ENCODE data around the gene NKAIN2. TPM values are rescaled to one million over a fixed set of nuclear protein-coding genes. Genes with fewer than 3 reads are reported as not detected.

The NKAIN2 gene
- total RNA-seq, 1 experiment from 2014 or later, result not detected

DNA sequence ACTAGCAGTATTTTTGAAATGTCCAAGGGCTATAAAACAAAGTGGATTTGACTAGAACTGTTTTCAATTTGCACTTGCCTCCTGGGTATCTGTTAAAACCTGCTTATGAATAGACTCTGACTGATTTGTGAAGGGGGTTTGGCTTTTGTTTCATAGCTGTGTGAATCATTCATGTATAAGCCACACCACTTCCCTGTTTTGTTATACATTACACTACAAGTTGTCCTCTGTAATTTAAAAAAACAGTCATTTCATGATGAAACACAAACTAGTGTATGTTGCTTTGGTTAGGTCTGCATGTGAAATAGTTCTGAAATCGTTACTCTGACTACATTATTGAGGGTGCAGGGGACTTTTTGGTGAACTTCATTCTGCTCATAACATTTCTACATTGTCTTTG is 121.7 kb downstream of the NKAIN2 start:
- intact Hi-C loops (cut with micrococcal nuclease), result no loop called here
- POLR2A ChIA-PET, result no interaction called here

More for the DNA sequence above, 121.7 kb downstream of the NKAIN2 start:
- Histone ChIP-seq H3K9me3 (ENCODE audit: control insufficient read depth in 1 of 2, insufficient read depth in 1 of 2, low read depth in 1 of 2, low read length in 2 of 2) (no peaks in the 10 kb centered on the region), H2AFZ (ENCODE audit: low read depth, low read length, poor library complexity, severe bottlenecking) (no peak overlapping the region), H3K36me3 (ENCODE audit: control insufficient read depth in 1 of 2, insufficient read depth in 2 of 2, low read length in 2 of 2) (no peaks in the 10 kb centered on the region), H3K9me2 (ENCODE audit: insufficient read depth) (no peaks in the 10 kb centered on the region), H3K79me2 (ENCODE audit: insufficient read depth, low read length) (no peaks in the 10 kb centered on the region), H3K27me3 (ENCODE audit: insufficient read depth, low read length) (peaks cover 3% of the 10 kb centered on the region; the same call in 1 of the 2 replicates), H3K9ac (ENCODE audit: low read length) (no peak overlapping the region), H4K20me1 (ENCODE audit: insufficient read depth) (no peaks in the 10 kb centered on the region), H3K4me3 (replicated peaks in 1 of 2; ENCODE audit: low read depth in 1 of 2, low read length in 2 of 2) (no peak overlapping the region), H3K4me1 (ENCODE audit: control insufficient read depth in 1 of 2, insufficient read depth in 2 of 2, low read length in 2 of 2) (no peaks in the 10 kb centered on the region), H3K27ac (ENCODE audit: low read depth, low read length) (no peak overlapping the region), H3K4me2 (ENCODE audit: low read length) (no peak overlapping the region)
- TF ChIP-seq EGR1 (IDR thresholded peaks at IDR 0.05; ENCODE audit: low read depth), result no peak
- TF ChIP-seq SIN3A (IDR thresholded peaks at IDR 0.05; ENCODE audit: low read depth), result no peak
- TF ChIP-seq JUND (IDR thresholded peaks at IDR 0.05), result no peak
- TF ChIP-seq YY1 (IDR thresholded peaks at IDR 0.05; ENCODE audit: extremely low read depth, insufficient replicate concordance, low read depth, low read length), result no peak
- TF ChIP-seq ZFX (IDR thresholded peaks at IDR 0.05), result no peak
- TF ChIP-seq, protein P1, sequence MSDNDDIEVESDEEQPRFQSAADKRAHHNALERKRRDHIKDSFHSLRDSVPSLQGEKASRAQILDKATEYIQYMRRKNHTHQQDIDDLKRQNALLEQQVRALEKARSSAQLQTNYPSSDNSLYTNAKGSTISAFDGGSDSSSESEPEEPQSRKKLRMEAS (IDR thresholded peaks at IDR 0.05), result no peak
- TF ChIP-seq, protein P2, sequence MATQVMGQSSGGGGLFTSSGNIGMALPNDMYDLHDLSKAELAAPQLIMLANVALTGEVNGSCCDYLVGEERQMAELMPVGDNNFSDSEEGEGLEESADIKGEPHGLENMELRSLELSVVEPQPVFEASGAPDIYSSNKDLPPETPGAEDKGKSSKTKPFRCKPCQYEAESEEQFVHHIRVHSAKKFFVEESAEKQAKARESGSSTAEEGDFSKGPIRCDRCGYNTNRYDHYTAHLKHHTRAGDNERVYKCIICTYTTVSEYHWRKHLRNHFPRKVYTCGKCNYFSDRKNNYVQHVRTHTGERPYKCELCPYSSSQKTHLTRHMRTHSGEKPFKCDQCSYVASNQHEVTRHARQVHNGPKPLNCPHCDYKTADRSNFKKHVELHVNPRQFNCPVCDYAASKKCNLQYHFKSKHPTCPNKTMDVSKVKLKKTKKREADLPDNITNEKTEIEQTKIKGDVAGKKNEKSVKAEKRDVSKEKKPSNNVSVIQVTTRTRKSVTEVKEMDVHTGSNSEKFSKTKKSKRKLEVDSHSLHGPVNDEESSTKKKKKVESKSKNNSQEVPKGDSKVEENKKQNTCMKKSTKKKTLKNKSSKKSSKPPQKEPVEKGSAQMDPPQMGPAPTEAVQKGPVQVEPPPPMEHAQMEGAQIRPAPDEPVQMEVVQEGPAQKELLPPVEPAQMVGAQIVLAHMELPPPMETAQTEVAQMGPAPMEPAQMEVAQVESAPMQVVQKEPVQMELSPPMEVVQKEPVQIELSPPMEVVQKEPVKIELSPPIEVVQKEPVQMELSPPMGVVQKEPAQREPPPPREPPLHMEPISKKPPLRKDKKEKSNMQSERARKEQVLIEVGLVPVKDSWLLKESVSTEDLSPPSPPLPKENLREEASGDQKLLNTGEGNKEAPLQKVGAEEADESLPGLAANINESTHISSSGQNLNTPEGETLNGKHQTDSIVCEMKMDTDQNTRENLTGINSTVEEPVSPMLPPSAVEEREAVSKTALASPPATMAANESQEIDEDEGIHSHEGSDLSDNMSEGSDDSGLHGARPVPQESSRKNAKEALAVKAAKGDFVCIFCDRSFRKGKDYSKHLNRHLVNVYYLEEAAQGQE (IDR thresholded peaks at IDR 0.05; ENCODE audit: low read depth), result no peak
- TF ChIP-seq, protein P3, sequence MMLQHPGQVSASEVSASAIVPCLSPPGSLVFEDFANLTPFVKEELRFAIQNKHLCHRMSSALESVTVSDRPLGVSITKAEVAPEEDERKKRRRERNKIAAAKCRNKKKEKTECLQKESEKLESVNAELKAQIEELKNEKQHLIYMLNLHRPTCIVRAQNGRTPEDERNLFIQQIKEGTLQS (IDR thresholded peaks at IDR 0.05), result no peak
- TF ChIP-seq, protein P4, sequence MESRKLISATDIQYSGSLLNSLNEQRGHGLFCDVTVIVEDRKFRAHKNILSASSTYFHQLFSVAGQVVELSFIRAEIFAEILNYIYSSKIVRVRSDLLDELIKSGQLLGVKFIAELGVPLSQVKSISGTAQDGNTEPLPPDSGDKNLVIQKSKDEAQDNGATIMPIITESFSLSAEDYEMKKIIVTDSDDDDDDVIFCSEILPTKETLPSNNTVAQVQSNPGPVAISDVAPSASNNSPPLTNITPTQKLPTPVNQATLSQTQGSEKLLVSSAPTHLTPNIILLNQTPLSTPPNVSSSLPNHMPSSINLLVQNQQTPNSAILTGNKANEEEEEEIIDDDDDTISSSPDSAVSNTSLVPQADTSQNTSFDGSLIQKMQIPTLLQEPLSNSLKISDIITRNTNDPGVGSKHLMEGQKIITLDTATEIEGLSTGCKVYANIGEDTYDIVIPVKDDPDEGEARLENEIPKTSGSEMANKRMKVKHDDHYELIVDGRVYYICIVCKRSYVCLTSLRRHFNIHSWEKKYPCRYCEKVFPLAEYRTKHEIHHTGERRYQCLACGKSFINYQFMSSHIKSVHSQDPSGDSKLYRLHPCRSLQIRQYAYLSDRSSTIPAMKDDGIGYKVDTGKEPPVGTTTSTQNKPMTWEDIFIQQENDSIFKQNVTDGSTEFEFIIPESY (IDR thresholded peaks at IDR 0.05; ENCODE audit: extremely low read depth, insufficient replicate concordance, low read length), result no peak
- CTCF ChIA-PET, result no interaction called here
- BruUV-seq (replicated peaks), result no TSS peak
- RAD21 ChIA-PET (ENCODE audit: low non-redundant PET in 1 of 2, low total read pairs in 2 of 2, uncharacterized antibody in 2 of 2, unreplicated experiment in 2 of 2), result no interaction called here
- DNase-seq (ENCODE audit: low read depth, low spot score) (no peak), ATAC-seq (no peak)
